K562 (cell line): ENCODE data around the gene CPA2. TPM values are rescaled to one million over a fixed set of nuclear protein-coding genes. Genes with fewer than 3 reads are reported as not detected.

Source experiments
- ATAC-seq: fragments of 200-7000 bp; cut with Tn5 transposase; 3 replicates; pipeline ENCODE4 v1.9.1; 2020; ENCODE audit warnings: moderate library complexity
- BruUV-seq: library from RNA; stranded (reverse); fragments of 400-500 nt; replicated peaks from 2 replicates; lab custom pipeline; 2021; lab: Mats Ljungman, UMichigan
- CTCF ChIA-PET: fragments of 300-600 bp; formaldehyde crosslinking; extraction: SDS; loops from one replicate; lab custom pipeline; 2021; ENCODE audit warnings: low intra/inter-chr PET ratio; lab: Yijun Ruan, JAX
- POLR2A ChIA-PET: fragments of 300-600, 350-650 bp; sonication (Branson Sonifier 250); formaldehyde crosslinking; extraction: SDS; loops from one replicate; lab custom pipeline; 2021; ENCODE audit warnings: antibody characterized with exemption, inconsistent platforms; lab: Yijun Ruan, JAX
- DNase-seq, 4 experiments: peaks; one replicate each; pipeline versions ENCODE4 v3.0.0 to v3.0.0-alpha.2; 2011 to 2018; ENCODE audit warnings: low spot score in 3 of 4, mixed read lengths in 3 of 4; ENCODE audit errors: extremely low read depth in 1 of 4
- FAIRE-seq: peaks from 2 replicates; lab custom pipeline; 2011; peaks lifted over from hg19 to GRCh38; lab: Jason Lieb, UNC
- H2AFZ ChIP-seq: 2 replicates; pipeline ENCODE4 v1.6.0; 2011; ENCODE audit warnings: low read depth, low read length, control low read depth, inconsistent platforms
- H3K27ac ChIP-seq: fragments of 200-600 bp; 3 replicates; pipeline ENCODE4 v1.8.0; 2011; ENCODE audit warnings: low read depth, mild to moderate bottlenecking, control low read depth, inconsistent platforms, low read length, moderate library complexity, mixed read lengths; ENCODE audit errors: extremely low read depth
- H3K27me3 ChIP-seq, 2 experiments: fragments of 300-600 bp in 1 of 2; 2 replicates in 1 of 2; 3 replicates in 1 of 2; pipeline versions ENCODE4 v1.6.0 to v1.8.0; 2011; ENCODE audit warnings: inconsistent platforms in 2 of 2, low read length in 2 of 2, mild to moderate bottlenecking in 1 of 2, mixed read lengths in 1 of 2, moderate library complexity in 1 of 2; ENCODE audit not compliant: control insufficient read depth in 2 of 2, insufficient read depth in 2 of 2
- H3K36me3 ChIP-seq: fragments of 300-600 bp; 3 replicates; pipeline ENCODE4 v1.8.0; 2011; ENCODE audit warnings: mild to moderate bottlenecking, low read length, inconsistent platforms; ENCODE audit not compliant: control insufficient read depth, insufficient read depth
- H3K4me1 ChIP-seq, 2 experiments: fragments of 200-600 bp in 1 of 2; replicated peaks in 1 of 2; 2 replicates in 1 of 2; 3 replicates in 1 of 2; pipeline versions ENCODE4 v1.5.1 to v1.8.0; 2011; ENCODE audit warnings: inconsistent platforms in 2 of 2, low read length in 2 of 2, mild to moderate bottlenecking in 1 of 2, mixed read lengths in 1 of 2, moderate library complexity in 1 of 2; ENCODE audit not compliant: control insufficient read depth in 2 of 2, insufficient read depth in 2 of 2
- H3K4me2 ChIP-seq: 2 replicates; pipeline ENCODE4 v1.6.1; 2011; ENCODE audit warnings: low read length, control low read depth, inconsistent platforms, mixed read lengths; ENCODE audit not compliant: insufficient read depth
- H3K4me3 ChIP-seq: fragments of 200-600 bp; sonication (generic), shearing (Covaris generic); 2 replicates; pipeline ENCODE4 v1.5.1; 2016; ENCODE audit warnings: control low read depth, inconsistent platforms
- H3K79me2 ChIP-seq: fragments of 200-600 bp; 3 replicates; pipeline ENCODE4 v1.8.0; 2011; ENCODE audit warnings: low read length, inconsistent platforms; ENCODE audit not compliant: control insufficient read depth, insufficient read depth
- H3K9ac ChIP-seq, 2 experiments: 2 replicates each; pipeline versions ENCODE4 v1.6.0 to v1.6.1; 2011; ENCODE audit warnings: low read depth in 2 of 2, low read length in 2 of 2, control low read depth in 1 of 2, inconsistent platforms in 1 of 2, mild to moderate bottlenecking in 1 of 2, mixed read lengths in 1 of 2; ENCODE audit not compliant: insufficient read depth in 1 of 2
- H3K9me1 ChIP-seq: one replicate; pipeline ENCODE4 v1.6.0; 2011; ENCODE audit warnings: inconsistent platforms, mild to moderate bottlenecking, low read length, moderate library complexity; ENCODE audit not compliant: control insufficient read depth, insufficient read depth
- H3K9me3 ChIP-seq: replicated peaks from 2 replicates; pipeline ENCODE4 v1.5.1; 2011; ENCODE audit warnings: low read depth, low read length, inconsistent platforms; ENCODE audit not compliant: control insufficient read depth, insufficient read depth
- H4K20me1 ChIP-seq: replicated peaks from 2 replicates; pipeline ENCODE4 v1.6.1; 2011; ENCODE audit warnings: low read length, inconsistent platforms, mixed read lengths; ENCODE audit not compliant: control insufficient read depth, insufficient read depth
- ADNP ChIP-seq: fragments of 200-800 bp; sonication (Bioruptor generic); IDR thresholded peaks from 2 replicates; pipeline ENCODE4 v1.6.1; 2016; ENCODE audit warnings: missing genetic modification characterization, missing compliant biosample characterization
- DPF2 ChIP-seq: fragments of 450-650 bp; IDR thresholded peaks from 2 replicates; pipeline ENCODE4 v1.6.1; 2016
- GMEB1 ChIP-seq: fragments of 250-450 bp; sonication (Bioruptor Pico); IDR thresholded peaks from 2 replicates; pipeline ENCODE4 v1.4.0; 2020; ENCODE audit warnings: mild to moderate bottlenecking
- HSF4 ChIP-seq: fragments of 250-450 bp; sonication (Bioruptor Pico); IDR thresholded peaks from 2 replicates; pipeline ENCODE4 v2.1.2; 2022; ENCODE audit warnings: mild to moderate bottlenecking, moderate library complexity, borderline replicate concordance
- JUND ChIP-seq, 2 experiments: IDR thresholded peaks; 2 replicates in 1 of 2; 3 replicates in 1 of 2; pipeline ENCODE4 v1.6.1; 2011; ENCODE audit warnings: borderline replicate concordance in 2 of 2, low read depth in 2 of 2, low read length in 2 of 2, improper control_type of control experiment in 1 of 2, missing biosample characterization in 1 of 2, missing genetic modification characterization in 1 of 2, missing genetic modification reagents in 1 of 2
- MEIS2 ChIP-seq: fragments of 450-650 bp; IDR thresholded peaks from 2 replicates; pipeline ENCODE4 v1.6.1; 2014; ENCODE audit warnings: mild to moderate bottlenecking; ENCODE audit not compliant: partially characterized antibody
- PTTG1 ChIP-seq: fragments of 450-650 bp; IDR thresholded peaks from 2 replicates; pipeline ENCODE4 v1.6.1; 2016; ENCODE audit warnings: low read depth, mild to moderate bottlenecking, missing genetic modification characterization, missing compliant biosample characterization
- SMARCE1 ChIP-seq: fragments of 450-650 bp; IDR thresholded peaks from 2 replicates; pipeline ENCODE4 v1.7.1; 2016; ENCODE audit warnings: mild to moderate bottlenecking
- TFAM ChIP-seq: fragments of 250-450 bp; sonication (Bioruptor Pico); conservative IDR thresholded peaks from 2 replicates; pipeline ENCODE4 v1.5.0; 2021; ENCODE audit warnings: mild to moderate bottlenecking, moderate library complexity
- ZBTB17 ChIP-seq: fragments of 450-650 bp; formaldehyde crosslinking; IDR thresholded peaks from 2 replicates; pipeline ENCODE4 v1.4.0; 2020; ENCODE audit warnings: mild to moderate bottlenecking
- ZNF639 ChIP-seq, 2 experiments: fragments of 200-800 bp in 1 of 2; sonication (Bioruptor generic) in 1 of 2; sonication (generic) in 1 of 2; formaldehyde crosslinking in 1 of 2; IDR thresholded peaks in 1 of 2; conservative IDR thresholded peaks in 1 of 2; 2 replicates each; pipeline versions ENCODE4 v1.5.0 to v1.6.1; 2016 to 2020; ENCODE audit warnings: missing compliant biosample characterization in 1 of 2, missing genetic modification characterization in 1 of 2, missing genetic modification reagents in 1 of 2
- ZNF644 ChIP-seq: fragments of 200-800 bp; sonication (Bioruptor generic); IDR thresholded peaks from 2 replicates; pipeline ENCODE4 v1.6.1; 2016; ENCODE audit warnings: low read depth, missing genetic modification characterization, missing compliant biosample characterization
- WGBS: fragments of 100-300 bp; shearing (Covaris generic); methylation state at CpG from one replicate; pipeline ENCODE4 v1.1.6; 2016; ENCODE audit warnings: low coverage, mixed read lengths; ENCODE audit not compliant: insufficient coverage; ENCODE audit errors: missing lambda C conversion rate; 5-methylcytosine and 5-hydroxymethylcytosine counted together
- in situ Hi-C: fragments of 300-500 bp; cut with MboI; formaldehyde crosslinking; loops from 4 replicates; pipeline ENCODE4 v1.15.0; 2018; ENCODE audit warnings: inconsistent platforms, mixed read lengths
- intact Hi-C: fragments of 100-400 bp; cut with micrococcal nuclease; formaldehyde crosslinking; loops from 2 replicates; pipeline ENCODE4 v1.14.2; 2022
- polyA plus RNA-seq, 8 experiments: library from polyadenylated mRNA; depleted of rRNA in 4 of 8; stranded (reverse) in 5 of 8; unstranded in 3 of 8; fragments of >200 nt; fragmentation: Nextera tagmentation in 2 of 8; fragmentation: Illumina TruSeq in 1 of 8; extraction: Ambion mirVana in 2 of 8; extraction: Trizol in 1 of 8; gene quantifications; 2 replicates each; pipeline versions ENCODE4 v1.2.1 to v1.2.3, GENCODE V29; 2011 to 2014; ENCODE audit warnings: inconsistent platforms in 1 of 8, missing spikeins in 1 of 8
- total RNA-seq, 7 experiments: library from RNA; depleted of rRNA in 6 of 7; stranded (reverse); fragments of >200 nt in 6 of 7; fragmentation: Illumina TruSeq in 2 of 7; extraction: Trizol in 2 of 7; gene quantifications; 2 replicates each; pipeline versions ENCODE4 v1.2.1 to v1.2.3, GENCODE V29; 2011 to 2021; ENCODE audit warnings: low replicate concordance in 1 of 7

The CPA2 gene
- total and polyA plus RNA-seq, 9 of the 15 experiments (the other 6 are each of a cell fraction or from before 2014, with no cell fraction given): 0.04 to 0.84 (median 0.09) TPM; not detected in 4

- no peaks in the 10 kb centered on the region for H3K36me3 ChIP-seq
- no peaks in the 10 kb centered on the region for H3K79me2 ChIP-seq
- FAIRE-seq (no peak), DNase-seq (no peak)
- H3K9ac ChIP-seq: no peak overlapping the region
- POLR2A ChIA-PET: no interaction called here
- H3K9me1 ChIP-seq: no peaks in the 10 kb centered on the region
- no peaks in the 10 kb centered on the region; a peak in 2 of 5 replicates for H3K4me1 ChIP-seq
- no TSS peak for BruUV-seq
- 33% methylated on average over 9 of the region's 9 CpGs for WGBS
- no peak overlapping the region for H3K4me2 ChIP-seq
- H3K27me3 ChIP-seq: peaks cover 16 to 26% of the 10 kb centered on the region in 2 experiments; a peak in 4 of 5 replicates
- TF ChIP-seq GMEB1: no peak
- TF ChIP-seq, all 486 proteins: peak for 0
- intact Hi-C loops (no loop called here), in situ Hi-C loops (no loop called here)
- no peak for ATAC-seq
- no peak overlapping the region for H3K27ac ChIP-seq
- H4K20me1 ChIP-seq: no peaks in the 10 kb centered on the region
- CTCF ChIA-PET: no interaction called here
- H3K9me3 ChIP-seq: no peaks in the 10 kb centered on the region
- H3K4me3 ChIP-seq: no peak overlapping the region
- peak overlapping the region; percentile 11; the same call in 1 of the 2 replicates for H2AFZ ChIP-seq
Observed at GRCh38 chr7:130289478-130289877, 22.8 kb downstream of the CPA2 start.

GRCh38 chr7:130290745-130291144 is 24.1 kb downstream of the CPA2 start:
- Histone ChIP-seq H4K20me1 (no peaks in the 10 kb centered on the region), H3K27ac (no peak overlapping the region), H3K4me1 (no peaks in the 10 kb centered on the region; a peak in 2 of 5 replicates), H3K9me1 (no peaks in the 10 kb centered on the region), H3K9ac (no peak overlapping the region), H3K27me3 (peaks cover 25 to 30% of the 10 kb centered on the region in 2 experiments; a peak in 4 of 5 replicates), H3K9me3 (no peaks in the 10 kb centered on the region), H3K4me3 (no peak overlapping the region), H2AFZ (peak overlapping the region; percentile 65), H3K4me2 (no peak overlapping the region), H3K79me2 (no peaks in the 10 kb centered on the region), H3K36me3 (no peaks in the 10 kb centered on the region)
- BruUV-seq: no TSS peak
- FAIRE-seq (peak; percentile 11), ATAC-seq (peak; percentile 48), DNase-seq (peak in 1 of 4 experiments; percentile 33)
- in situ Hi-C loops: no loop called here
- 11% methylated on average over 6 of the region's 6 CpGs for WGBS
- CTCF ChIA-PET: no interaction called here
- intact Hi-C loops: no loop called here
- POLR2A ChIA-PET: interaction anchor here (0.7 to 1.0 kb wide), 2 partner anchors 10 to 1335 kb away, joined by 3 read pairs; no protein-coding TSS in a partner anchor
- no peak for TF ChIP-seq PTTG1 (tag)
- no peak for TF ChIP-seq ADNP (tag)
- no peak for TF ChIP-seq ZBTB17
- TF ChIP-seq HSF4 (CRISPR knock-in tag): no peak
- 0 out of 2 replicates have a peak, but pooled peaks have one; percentile 23 for TF ChIP-seq DPF2
- no peak for TF ChIP-seq MEIS2
- no peak for TF ChIP-seq ZNF639 (CRISPR knock-in tag; conservative IDR thresholded peaks at IDR 0.05 in 1 of 2, IDR thresholded peaks at IDR 0.05 in 1 of 2)
- TF ChIP-seq SMARCE1: 0 out of 2 replicates have a peak, but pooled peaks have one; percentile 15
- TF ChIP-seq JUND (IDR thresholded peaks at IDR 0.05; ENCODE audit: borderline replicate concordance, low read depth, low read length): peak; percentile 67; the same call in 1 of the 2 replicates
- peak; percentile 69; the same call in 1 of the 3 replicates for TF ChIP-seq JUND (tag; IDR thresholded peaks at IDR 0.05; ENCODE audit: borderline replicate concordance, low read depth, low read length)
- no peak for TF ChIP-seq TFAM (CRISPR knock-in tag)
- no peak for TF ChIP-seq ZNF644 (tag)
